ENCODE measurements around the gene TNN.
A peak's percentile ranks its signal among the peaks of the same experiment; 100 is the strongest.

The TNN gene

DNA sequence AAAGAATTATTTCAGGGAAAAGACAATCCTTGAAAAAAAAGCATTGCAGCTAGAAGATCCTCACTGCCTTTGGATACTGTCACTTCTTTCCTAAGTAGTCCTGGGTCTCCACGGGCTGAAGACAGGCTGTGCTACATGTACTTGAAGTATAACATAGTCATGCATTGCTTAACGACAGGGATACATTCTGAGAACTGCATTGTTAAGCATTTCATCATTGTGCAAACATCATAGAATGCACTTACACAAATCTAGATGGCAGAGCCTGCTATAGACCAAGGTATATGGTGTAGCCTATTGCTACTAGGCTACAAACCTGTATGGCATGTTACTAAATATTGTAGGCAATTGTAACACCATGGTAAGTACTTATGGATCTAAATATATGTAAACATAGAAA is 70.9 kb downstream of the TNN start:
- DNase-seq (ENCODE audit: low read depth in 2 of 2, low spot score in 1 of 2) = no peak

DNA sequence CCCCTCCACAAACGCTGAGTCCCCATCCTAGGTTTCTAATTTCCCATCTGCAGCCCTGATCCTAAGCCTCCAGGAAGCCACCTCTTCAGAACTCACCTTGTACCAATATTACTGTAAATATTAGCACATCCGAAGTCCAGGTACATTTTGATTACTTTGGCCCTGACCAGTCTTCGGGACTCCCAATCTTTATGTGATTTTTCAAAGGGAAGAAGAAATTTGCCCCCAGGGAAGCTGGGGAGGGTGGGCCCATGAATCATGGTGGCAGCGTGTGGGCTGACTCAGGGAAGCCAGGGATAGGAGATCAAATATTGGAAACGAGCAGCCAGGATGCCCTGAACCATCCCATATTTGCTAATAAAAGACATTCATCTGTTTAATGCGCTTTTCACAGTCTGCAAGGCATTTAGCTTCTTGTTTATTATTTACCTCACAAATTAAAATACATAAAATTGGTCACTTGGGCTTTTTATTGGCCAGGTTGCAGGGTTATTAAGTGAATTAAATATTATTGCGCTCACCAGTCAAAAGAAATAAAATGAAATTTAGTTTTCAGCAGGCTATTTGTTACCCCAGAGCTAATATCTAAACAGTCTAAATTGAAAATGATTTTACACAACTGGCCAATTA is 78.4 kb downstream of the TNN start:
- no peak for DNase-seq (ENCODE audit: low read depth in 2 of 2, low spot score in 1 of 2)

DNA sequence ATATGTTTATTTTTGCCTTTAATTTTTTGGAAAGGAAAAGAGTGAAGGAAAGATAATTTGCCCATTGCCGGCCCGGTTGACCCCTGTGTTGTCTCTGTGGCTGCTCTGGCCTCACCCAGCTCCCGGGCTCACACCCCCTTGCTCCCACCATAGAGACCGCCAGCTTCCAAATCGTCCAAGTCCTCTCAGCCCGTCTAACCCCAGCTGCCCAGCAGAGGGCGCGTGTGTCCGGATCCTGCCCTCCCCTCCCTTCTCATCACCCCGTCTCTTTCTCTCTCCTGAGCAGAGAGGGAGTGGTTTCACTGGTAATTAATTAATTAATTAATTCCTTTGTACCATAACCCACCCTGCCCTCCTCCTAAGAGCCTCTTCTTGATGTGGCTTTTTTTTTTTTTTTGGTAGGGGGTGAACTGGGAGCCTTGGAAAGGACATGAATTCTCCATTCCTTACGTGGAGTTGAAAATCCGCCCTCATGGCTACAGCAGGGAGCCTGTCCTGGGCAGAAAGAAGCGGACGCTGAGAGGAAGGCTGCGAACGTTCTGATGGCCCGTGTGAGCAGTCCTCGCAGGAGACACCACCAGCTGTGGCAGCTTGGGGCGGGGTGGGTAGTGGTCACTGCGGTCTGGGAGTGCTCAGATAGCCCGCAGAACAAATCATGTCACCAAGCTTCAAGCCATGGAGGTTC is 79.0 kb downstream of the TNN start:
- peak; percentile 15 to 29 for DNase-seq (ENCODE audit: low read depth in 2 of 2, low spot score in 1 of 2)

DNA sequence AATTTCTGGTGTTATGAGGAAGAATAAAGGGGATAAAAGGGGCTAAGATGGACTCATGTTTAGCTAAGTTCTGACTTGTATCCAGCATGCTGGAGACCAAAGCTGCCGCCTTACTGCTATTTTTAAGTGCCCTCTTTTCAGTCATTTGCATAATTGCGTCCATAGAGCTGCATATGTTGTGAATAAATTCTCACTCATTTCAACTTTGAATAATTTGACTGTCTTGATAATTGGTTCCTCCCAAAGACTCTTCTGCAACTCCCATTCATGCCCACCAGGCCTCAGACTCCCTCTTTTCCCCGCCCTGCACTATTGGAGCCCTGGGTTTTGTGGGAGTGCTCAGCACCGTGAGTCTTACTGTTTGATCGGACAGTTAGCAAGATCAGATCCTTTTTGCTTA is 79.9 kb downstream of the TNN start:
- no peak for DNase-seq (ENCODE audit: low read depth in 2 of 2, low spot score in 1 of 2)

DNA sequence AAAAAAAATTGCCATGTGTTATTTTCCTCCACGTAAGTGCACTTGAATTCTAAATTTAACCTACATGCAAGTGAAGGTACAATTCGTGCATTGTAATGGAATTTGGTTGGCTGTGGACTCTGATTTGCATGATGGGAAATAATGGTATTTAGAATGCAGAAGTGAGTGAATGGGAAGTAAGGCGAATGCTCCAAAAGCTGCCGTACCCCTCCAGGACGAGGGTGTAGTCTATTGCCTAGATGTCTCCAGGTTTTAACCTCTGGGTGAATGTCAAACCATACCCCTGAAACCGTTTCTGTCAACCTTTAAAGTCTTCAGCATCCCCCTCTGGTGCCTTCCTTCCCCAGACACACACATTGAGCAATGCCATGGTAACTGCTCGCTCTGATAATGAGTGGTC is 80.4 kb downstream of the TNN start:
- no peak for DNase-seq (ENCODE audit: low read depth in 2 of 2, low spot score in 1 of 2)

DNA sequence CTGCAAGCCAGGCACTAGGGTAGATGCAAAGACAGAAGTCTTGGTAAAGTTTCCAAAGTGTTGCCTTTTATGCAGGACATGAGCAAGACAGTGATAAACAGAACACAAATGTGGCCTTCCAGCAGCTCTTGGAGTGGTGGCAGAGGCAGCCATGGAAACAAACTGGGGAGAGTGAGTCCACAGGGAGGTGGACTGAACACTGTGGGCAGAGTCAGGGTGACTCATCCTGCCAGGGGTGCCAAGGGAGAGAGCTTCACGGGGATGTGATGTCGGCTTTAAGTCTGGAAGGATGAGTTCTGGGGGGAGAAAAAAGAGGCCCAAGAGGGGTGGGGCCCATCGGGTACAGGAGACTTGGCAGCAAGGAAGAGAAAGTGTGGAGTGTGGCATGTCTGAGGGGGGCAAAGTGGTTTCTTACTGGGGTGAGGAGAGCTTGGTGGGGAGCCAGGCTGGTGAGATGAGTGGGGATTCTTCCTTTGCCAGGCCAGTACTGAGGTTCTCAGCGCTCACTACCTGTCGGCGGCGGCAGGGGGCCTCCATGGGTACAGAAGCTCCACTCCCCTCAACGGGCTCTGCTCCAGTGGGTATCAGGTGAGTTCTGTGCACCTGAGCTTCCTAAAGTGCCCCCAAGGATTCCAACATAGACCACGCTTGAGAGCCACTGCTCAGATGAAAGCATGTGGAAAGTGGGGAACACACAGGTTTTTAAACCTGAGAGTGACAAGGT is 83.1 kb downstream of the TNN start:
- DNase-seq (ENCODE audit: low read depth in 2 of 2, low spot score in 1 of 2) = no peak

DNA sequence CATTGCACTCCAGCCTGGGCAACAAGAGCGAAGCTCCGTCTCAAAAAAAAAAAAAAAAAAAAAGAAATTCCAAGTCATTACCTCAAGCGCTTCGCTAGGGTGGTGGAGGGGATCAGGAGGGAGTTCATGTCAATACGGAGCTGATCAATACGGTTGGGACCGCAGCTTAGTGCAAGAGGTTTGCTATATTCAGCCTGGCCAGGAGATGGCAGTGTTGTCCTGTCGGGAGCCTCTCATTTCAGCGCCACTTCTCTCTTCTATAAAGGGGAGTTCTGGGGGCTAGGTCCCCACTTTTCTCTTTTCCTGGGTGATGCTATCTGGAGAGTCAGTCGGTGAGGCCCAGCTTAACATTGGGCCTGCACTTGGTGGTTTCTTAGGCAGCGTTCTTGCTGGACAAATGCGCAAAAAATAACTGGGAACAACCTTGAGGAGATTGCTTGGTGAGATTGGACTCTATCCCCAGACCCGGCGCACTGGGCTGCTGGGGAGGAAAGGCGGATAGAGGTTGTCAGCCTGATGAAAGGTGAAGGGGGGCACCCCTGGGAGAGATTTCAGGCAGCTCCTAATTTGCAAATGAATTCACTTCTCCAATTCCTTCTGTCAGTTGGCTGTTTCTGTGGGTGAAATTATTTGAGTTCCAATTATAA is 84.5 kb downstream of the TNN start:
- peak; percentile 47 to 53 for DNase-seq (ENCODE audit: low read depth in 2 of 2, low spot score in 1 of 2)

DNA sequence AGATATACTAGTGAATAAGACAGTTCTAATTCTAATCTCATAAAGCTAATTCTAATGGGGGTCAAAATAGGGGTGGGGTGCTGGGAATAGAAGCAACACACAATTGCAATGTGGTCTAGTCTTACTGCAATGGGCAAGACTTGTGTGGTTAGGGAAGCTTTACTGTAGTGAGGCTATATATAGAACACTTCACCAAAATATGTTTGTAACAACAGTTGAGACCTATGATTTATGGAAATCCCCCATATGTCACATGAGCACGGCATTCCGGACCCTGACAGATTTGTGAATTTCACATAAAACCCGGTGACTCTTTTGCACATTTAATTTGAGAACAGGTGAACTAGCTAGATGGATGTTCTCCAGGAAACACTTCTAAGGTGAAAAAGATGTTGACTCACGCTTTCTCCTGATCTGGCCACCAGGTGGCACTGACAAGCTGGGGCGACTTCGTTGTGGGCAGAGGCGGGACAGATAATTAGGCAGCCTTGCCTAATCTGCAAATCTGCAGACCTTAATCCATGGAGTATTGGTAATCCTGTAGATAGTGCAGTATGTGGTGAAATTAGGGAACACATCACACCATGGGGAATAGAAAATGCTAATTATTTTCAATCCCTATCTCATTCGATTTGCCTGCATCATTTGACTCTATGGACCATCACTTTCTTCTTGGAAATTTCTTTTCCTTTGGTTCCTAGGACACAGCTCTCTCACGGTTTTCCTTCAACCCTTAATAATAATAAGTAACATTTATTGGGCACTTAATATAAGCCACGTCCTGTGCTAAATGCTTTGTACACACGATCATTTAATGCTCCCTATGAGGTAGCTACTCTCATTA is 87.2 kb downstream of the TNN start:
- peak; percentile 53 for DNase-seq (ENCODE audit: low read depth in 2 of 2, low spot score in 1 of 2)

DNA sequence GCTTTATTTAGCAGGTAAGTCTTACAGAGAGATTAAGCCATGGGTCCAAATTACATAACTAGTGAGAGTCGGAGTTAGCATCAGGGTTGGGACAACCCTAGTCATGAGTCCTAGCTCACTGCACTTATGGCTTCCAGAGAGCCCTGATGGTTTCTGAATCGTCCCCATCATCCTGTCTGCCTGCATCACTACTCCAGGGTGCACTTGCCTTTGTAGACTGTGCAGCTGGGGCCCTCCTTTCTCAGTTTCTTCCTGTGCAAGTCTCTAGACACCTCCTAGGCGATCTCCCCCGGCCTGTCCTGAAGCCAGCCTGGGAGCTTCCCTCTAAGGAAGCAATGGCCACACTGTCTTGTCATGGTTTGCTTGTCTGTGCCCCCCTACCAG is 87.8 kb downstream of the TNN start:
- no peak for DNase-seq (ENCODE audit: low read depth in 2 of 2, low spot score in 1 of 2)

DNA sequence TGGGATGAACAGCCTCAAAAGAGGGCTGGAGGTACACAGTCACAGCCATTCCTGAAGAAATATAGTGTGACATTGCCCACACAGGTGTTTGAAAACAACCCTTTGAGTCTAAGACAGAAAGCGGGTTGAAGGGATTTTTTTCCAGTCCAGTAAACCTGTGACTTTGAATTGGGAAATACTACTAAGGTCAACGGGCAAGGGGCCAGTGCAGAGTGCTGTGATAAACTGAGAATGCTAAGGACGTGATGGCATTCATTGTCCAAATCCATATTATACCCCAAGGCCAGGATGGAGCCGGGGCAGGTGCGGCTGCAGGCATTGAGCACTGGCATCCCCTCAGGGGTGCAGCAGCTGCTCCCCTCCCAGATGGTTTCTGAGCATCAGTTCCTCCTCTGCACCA is 88.3 kb downstream of the TNN start:
- DNase-seq (ENCODE audit: low read depth in 2 of 2, low spot score in 1 of 2) = no peak

DNA sequence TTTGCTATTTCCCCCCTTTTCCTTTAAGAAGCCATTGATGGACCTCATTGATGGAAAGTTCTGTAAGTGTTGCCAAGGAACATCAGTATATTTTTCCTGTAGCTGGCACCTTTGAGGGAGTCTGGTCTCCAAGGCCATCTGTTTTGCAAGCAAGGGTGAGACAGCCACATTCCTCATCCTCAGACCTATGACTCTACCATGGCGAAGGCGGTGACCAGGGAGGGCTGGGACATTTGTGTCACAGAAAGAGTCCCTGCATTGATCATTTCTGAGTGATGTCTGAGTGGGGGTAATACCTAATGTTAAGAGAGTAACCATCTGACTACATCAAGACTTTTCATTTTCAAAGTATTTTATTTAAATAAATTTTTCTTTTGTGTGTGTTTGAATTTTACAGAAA is 89.6 kb downstream of the TNN start:
- no peak for DNase-seq (ENCODE audit: low read depth in 2 of 2, low spot score in 1 of 2)

DNA sequence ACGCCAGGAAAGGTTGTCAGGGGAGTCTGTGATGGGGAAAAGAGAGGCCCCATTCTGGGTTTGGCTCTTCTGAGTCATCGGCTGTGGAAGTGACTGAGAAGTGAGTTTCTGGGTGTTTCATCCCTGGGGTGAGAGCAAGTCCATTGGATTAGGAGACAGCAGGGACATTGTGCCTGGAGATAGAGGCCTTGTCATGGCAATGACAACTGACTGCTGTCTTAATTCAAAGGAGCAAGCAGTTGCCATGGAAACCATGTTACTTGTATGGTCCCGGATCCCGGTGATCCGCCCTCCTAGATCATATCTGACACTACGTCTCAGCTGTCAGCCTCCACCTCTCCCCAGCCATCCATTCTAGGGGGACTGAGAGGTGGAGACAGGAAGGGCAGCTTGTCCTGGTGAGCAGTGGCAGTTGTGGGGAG is 90.5 kb downstream of the TNN start:
- no peak for DNase-seq (ENCODE audit: low read depth in 2 of 2, low spot score in 1 of 2)

DNA sequence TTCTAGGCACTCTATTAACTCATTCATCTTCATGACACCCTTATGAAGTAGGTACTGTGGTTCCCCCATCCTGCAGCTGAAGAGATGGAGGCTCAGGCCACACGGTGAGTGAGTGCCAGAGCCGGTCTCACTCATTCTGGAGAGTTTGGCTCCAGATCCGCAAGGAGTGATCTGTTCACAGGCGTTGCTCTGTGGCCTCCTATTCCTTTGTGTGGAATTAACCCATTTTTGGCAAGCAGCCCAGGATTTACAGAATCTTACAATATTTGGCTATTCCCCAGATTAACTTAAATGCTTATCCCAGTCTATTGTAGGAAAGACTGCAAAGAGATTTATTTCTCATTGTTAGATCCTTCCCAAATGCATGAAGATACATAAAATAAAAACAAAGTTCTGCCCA is 95.3 kb downstream of the TNN start:
- DNase-seq (ENCODE audit: low read depth in 2 of 2, low spot score in 1 of 2) = no peak

DNA sequence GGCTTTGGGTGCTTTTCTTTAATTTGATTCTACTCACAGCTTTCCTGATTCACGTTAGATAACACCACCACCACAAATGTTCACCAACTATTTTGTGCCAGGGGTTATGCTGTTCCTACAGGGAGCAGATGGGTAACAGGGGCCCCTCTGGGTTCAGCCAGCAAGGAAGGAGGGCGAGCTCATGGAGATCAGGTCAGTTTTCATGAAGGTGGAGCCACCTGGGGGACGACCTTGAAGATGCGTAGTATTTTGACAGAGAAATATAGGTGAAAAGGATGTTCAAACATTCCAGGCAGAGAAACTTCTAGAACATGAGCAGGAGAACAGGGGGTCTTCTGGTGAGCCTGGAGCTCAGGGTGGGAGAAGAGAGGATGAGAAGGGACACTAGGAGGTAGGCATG is 96.1 kb downstream of the TNN start:
- no peak for DNase-seq (ENCODE audit: low read depth in 2 of 2, low spot score in 1 of 2)

DNA sequence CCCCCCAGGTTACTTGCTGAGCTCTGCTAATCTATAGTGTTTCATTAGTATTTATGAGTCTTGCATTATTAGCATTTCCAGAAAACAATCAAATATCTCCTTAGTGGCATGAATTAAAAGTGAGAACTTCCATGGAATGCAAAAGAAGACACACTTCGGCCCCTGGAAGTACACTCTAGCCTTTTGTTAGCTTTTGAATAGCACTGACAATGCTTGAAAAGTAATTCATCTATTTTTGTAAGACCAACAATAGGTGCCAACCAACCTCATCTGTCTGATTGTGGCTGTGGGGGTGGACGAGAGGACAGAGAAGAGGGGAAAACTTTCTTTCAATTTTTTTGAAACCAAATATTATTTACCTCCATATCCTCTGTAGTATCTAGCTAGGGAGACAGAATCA is 97.1 kb downstream of the TNN start:
- DNase-seq (ENCODE audit: low read depth in 2 of 2, low spot score in 1 of 2) = no peak

DNA sequence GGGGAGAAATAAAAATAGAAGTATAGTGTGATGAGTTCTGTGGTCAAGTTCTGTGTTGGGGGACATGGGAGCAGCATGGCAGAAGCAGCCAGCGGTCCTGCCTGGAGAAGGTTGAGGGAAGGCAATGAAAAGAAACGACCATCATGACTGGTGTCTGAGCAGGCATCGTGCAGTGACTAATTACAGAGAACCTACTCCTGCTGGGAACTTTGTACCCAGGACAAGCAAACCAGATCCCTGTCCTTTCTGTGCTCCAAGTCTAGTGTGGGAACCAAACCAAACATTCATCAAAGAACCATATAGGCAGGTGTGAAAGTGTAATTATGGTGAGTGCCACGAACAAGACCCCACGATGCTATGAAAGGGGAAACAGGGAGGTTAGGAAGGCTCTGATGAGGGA is 99.1 kb downstream of the TNN start:
- no peak for DNase-seq (ENCODE audit: low read depth in 2 of 2, low spot score in 1 of 2)

DNA sequence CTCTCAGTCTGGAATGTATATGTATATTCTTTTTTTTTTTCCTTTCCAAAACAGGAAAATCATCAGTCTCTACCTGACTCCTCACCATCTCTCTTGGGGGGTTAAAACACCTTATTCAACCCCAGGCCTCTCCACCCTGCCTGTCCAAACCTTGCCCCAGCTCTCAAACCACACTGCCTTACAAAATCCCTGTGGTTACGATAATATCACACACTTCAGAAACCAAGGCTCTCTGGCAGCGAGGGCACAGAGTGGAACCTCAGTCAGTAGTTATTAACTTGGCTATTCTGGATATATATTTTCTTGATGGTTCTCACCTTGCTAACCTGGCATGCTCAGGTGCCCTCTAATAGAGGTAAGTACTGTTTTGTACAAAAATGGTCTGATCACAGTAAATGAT is 100.2 kb downstream of the TNN start:
- DNase-seq (ENCODE audit: low read depth in 2 of 2, low spot score in 1 of 2) = no peak

DNA sequence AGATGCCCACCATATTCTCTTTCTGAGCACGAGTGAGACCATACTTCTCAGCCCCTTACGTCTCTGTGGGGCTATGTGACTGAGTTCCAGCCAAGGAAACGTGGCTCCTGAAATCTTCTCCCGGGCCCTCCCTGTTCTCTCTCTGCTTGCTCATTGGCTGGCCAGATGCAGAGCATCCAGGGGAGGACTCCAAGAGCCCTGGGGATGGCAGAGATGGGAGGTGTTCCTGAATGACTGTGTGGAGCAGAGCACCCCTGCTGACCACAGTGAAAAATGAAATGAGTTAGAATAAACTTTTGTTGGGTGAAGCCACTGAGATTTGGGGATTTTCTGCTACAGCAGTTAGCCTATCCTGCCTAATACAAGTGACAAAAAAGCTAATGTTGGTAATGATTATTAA is 101.1 kb downstream of the TNN start:
- DNase-seq (ENCODE audit: low read depth in 2 of 2, low spot score in 1 of 2) = no peak

DNA sequence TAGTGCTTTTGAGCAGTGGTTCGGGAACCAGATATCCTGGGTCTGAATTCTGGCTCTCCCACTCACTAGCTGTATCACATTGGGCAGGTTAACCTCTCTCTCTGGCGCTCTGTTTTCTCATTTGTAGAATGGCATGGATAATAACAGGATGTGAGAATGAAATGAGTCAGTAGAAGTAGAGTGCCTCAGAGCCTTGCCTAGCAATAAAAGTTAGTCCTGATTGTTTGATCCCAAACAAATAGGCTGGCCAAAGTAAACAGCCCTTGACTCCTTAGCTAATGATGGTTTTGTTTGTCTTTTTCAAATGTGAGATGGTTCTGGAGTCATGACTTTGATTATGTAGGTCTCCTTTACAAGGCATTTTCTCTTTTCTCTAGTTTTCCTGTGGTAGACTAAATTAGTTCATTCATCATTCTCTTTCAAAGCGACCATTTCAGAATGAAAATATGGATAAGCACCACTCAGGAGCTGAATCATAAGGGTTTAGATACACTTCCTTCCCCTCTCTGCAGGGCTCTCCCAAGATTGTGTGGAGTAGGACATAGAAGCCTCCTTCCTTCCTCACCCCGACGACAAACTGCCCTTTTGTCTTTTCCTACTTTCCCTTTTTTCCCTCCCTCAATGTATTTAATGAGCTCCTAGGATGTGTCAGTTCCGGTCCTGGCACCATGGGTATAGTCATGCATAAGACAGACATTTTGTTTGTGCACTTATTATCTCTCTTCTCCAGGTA is 101.8 kb downstream of the TNN start:
- DNase-seq (ENCODE audit: low read depth in 2 of 2, low spot score in 1 of 2) = no peak

DNA sequence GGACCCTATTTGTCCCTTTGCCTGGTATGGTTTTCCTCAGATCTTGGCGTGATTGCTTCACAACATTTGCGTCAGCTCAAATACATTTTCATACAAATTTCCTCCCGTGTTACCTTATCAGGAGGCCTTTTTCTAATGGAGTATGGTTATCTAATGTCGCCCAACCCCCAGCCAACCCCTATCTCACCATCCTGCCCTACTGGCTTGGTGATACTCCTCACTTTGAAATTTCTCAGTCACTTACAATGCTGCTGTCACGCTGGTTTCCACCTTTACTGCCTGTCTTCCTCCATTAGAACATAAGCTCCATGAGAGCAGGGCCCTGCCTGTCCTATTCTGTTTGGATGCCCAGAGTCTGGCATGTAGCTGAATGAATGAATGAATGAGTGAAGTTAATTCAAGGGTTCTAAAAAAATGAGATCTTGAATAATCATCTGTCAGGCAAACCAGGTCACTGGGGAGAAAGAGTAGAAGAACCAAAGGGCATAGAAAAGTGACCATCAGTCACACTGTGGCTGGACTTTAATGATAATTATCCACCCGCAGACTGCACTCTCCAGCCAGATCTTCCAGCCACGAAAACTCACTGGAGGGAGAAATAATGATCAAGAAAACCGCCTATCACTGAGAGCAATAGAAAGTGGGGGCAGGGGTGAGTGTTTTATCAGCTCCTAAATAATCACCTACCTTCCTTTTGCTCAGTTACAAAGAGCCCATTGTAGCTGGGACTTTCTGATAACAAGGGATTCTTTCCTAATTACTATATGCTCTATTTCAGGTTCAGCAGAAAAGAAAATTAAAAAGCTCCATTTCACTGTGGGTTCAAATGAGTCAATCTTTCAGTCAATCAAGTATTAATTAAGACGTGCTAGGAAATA is 103.6 kb downstream of the TNN start:
- DNase-seq (ENCODE audit: low read depth in 2 of 2, low spot score in 1 of 2) = no peak
